Esophagus muscularis mucosa (tissue), 4 donors: Measurements from ENCODE around the gene OR2H2. TPM values are rescaled to one million over a fixed set of nuclear protein-coding genes. Genes with fewer than 3 reads are reported as not detected.

Experiments used
- DNase-seq: peaks from one replicate; pipeline ENCODE4 v3.0.0-alpha.2; 2017; ENCODE audit errors: extremely low spot score
- H3K27ac ChIP-seq, 4 donors: fragments of 200-600 bp; sonication (generic); replicated peaks in 1 of 4; 1 replicate in 3 of 4; 2 replicates in 1 of 4; pipeline ENCODE4 v1.5.1; 2016 to 2019; ENCODE audit warnings: mild to moderate bottlenecking in 1 of 4
- H3K27me3 ChIP-seq, 4 donors: fragments of 200-600 bp; sonication (generic); one replicate each; pipeline versions ENCODE4 v1.5.1 to v1.6.0; 2016 to 2019
- H3K36me3 ChIP-seq, 4 donors: fragments of 200-600 bp; sonication (generic); one replicate each; pipeline ENCODE4 v1.5.1; 2016 to 2019
- H3K4me1 ChIP-seq, 4 donors: fragments of 200-600 bp; sonication (generic); one replicate each; pipeline ENCODE4 v1.5.1; 2016 to 2019
- H3K4me3 ChIP-seq, 4 donors: fragments of 200-600 bp; sonication (generic); 1 replicate in 2 of 4; 2 replicates in 2 of 4; pipeline ENCODE4 v1.5.1; 2016 to 2019; ENCODE audit warnings: mild to moderate bottlenecking in 4 of 4, moderate library complexity in 1 of 4
- H3K9me3 ChIP-seq, 4 donors: fragments of 200-600 bp; sonication (generic); 1 replicate in 3 of 4; 2 replicates in 1 of 4; pipeline ENCODE4 v1.5.1; 2016 to 2019
- CTCF ChIP-seq, 3 experiments: fragments of 200-600 bp in 2 of 3; fragments of 450-650 bp in 1 of 3; sonication (generic) in 2 of 3; IDR thresholded peaks; one replicate each; pipeline ENCODE4 v1.5.1; 2017 to 2019; ENCODE audit warnings: antibody characterized with exemption in 3 of 3, mild to moderate bottlenecking in 2 of 3, moderate library complexity in 1 of 3
- EP300 ChIP-seq: sonication (generic); formaldehyde crosslinking; IDR thresholded peaks from one replicate; pipeline ENCODE4 v1.6.1; 2017; ENCODE audit warnings: antibody characterized with exemption
- POLR2A ChIP-seq: fragments of 450-650 bp; IDR thresholded peaks from one replicate; pipeline ENCODE4 v1.6.1; 2017; ENCODE audit warnings: antibody characterized with exemption, moderate library complexity, mild to moderate bottlenecking, low read depth
- POLR2AphosphoS5 ChIP-seq, 2 donors: sonication (generic); formaldehyde crosslinking; IDR thresholded peaks; one replicate each; pipeline ENCODE4 v1.6.1; 2017; ENCODE audit warnings: antibody characterized with exemption in 2 of 2
- WGBS: methylation state at CpG from one replicate; pipeline ENCODE4 v1.1.5; 2018; 5-methylcytosine and 5-hydroxymethylcytosine counted together
- intact Hi-C: fragments of 100-400 bp; cut with DNase I; formaldehyde crosslinking; loops from one replicate; pipeline ENCODE4 v1.15.1; 2023
- total RNA-seq, 4 donors: library from RNA; depleted of rRNA; stranded (reverse); fragments of >200 nt; gene quantifications; one replicate each; pipeline versions ENCODE4 v1.1.0 to v1.2.1, GENCODE V29; 2016

Gene OR2H2
- total RNA-seq, 4 donors from 2014 or later: not detected

- intact Hi-C loops: no loop called here
- Histone ChIP-seq H3K4me3 (no peak overlapping the region), H3K27ac (no peak overlapping the region), H3K9me3 (no peaks in the 10 kb centered on the region), H3K27me3 (peaks cover 0 to 4% (median 0%) of the 10 kb centered on the region in 4 donors), H3K36me3 (no peaks in the 10 kb centered on the region), H3K4me1 (no peaks in the 10 kb centered on the region)
- TF ChIP-seq EP300 (no peak), CTCF (IDR thresholded peaks at IDR 0.05) (no peak), POLR2AphosphoS5 (IDR thresholded peaks at IDR 0.05) (no peak), POLR2A (no peak)
- WGBS: 63% methylated on average over 4 of the region's 4 CpGs
- DNase-seq: no peak
Measured at GRCh38 chr6:29590218-29590808, 5.4 kb downstream of the OR2H2 start.

- Histone ChIP-seq H3K27me3 (no peaks in the 10 kb centered on the region), H3K4me1 (no peaks in the 10 kb centered on the region), H3K27ac (no peak overlapping the region), H3K9me3 (no peaks in the 10 kb centered on the region), H3K36me3 (no peaks in the 10 kb centered on the region), H3K4me3 (no peak overlapping the region)
- 88% methylated on average over 2 of the region's 2 CpGs for WGBS
- intact Hi-C loops: no loop called here
- TF ChIP-seq POLR2A (no peak), POLR2AphosphoS5 (IDR thresholded peaks at IDR 0.05) (no peak), CTCF (IDR thresholded peaks at IDR 0.05) (no peak)
- DNase-seq: no peak
Measured at GRCh38 chr6:29591677-29592076, 6.8 kb downstream of the OR2H2 start.

GRCh38 chr6:29593199-29593855 lies 8.4 kb downstream of the OR2H2 start:
- Histone ChIP-seq H3K4me1 (no peaks in the 10 kb centered on the region), H3K9me3 (no peaks in the 10 kb centered on the region), H3K36me3 (no peaks in the 10 kb centered on the region), H3K27ac (no peak overlapping the region), H3K4me3 (no peak overlapping the region), H3K27me3 (no peaks in the 10 kb centered on the region)
- intact Hi-C loops: no loop called here
- no peak for DNase-seq
- no peak for TF ChIP-seq EP300
- 37% methylated on average over 4 of the region's 4 CpGs for WGBS

- H3K4me1 ChIP-seq: peaks cover 0 to 3% (median 0%) of the 10 kb centered on the region in 4 donors
- peaks cover 0 to 9% (median 3%) of the 10 kb centered on the region in 4 donors for H3K36me3 ChIP-seq
- H3K27me3 ChIP-seq: no peaks in the 10 kb centered on the region
- no peak overlapping the region for H3K4me3 ChIP-seq
- intact Hi-C loops: no loop called here
- WGBS: 85% methylated on average over 6 of the region's 6 CpGs
- DNase-seq: no peak
- no peak overlapping the region for H3K27ac ChIP-seq
- H3K9me3 ChIP-seq: no peaks in the 10 kb centered on the region
- TF ChIP-seq POLR2A (no peak), CTCF (IDR thresholded peaks at IDR 0.05) (no peak), POLR2AphosphoS5 (IDR thresholded peaks at IDR 0.05) (no peak), EP300 (no peak)
Measured at GRCh38 chr6:29596381-29596900, 11.5 kb downstream of the OR2H2 start.

GRCh38 chr6:29597184-29597583 lies 12.3 kb downstream of the OR2H2 start:
- Histone ChIP-seq H3K27me3 (no peaks in the 10 kb centered on the region), H3K9me3 (no peaks in the 10 kb centered on the region), H3K4me3 (no peak overlapping the region), H3K4me1 (peaks cover 0 to 3% (median 0%) of the 10 kb centered on the region in 4 donors), H3K27ac (no peak overlapping the region), H3K36me3 (peaks cover 0 to 14% (median 6%) of the 10 kb centered on the region in 4 donors)
- intact Hi-C loops: no loop called here
- 83% methylated on average over 2 of the region's 2 CpGs for WGBS
- DNase-seq: no peak
- TF ChIP-seq CTCF (IDR thresholded peaks at IDR 0.05): no peak
- no peak for TF ChIP-seq EP300
- TF ChIP-seq POLR2A: no peak
- TF ChIP-seq POLR2AphosphoS5 (IDR thresholded peaks at IDR 0.05): no peak
